ENCODE data around the gene SIGLEC6. TPM values are rescaled to one million over a fixed set of nuclear protein-coding genes. Genes with fewer than 3 reads are reported as not detected.
A peak's percentile ranks its signal among the peaks of the same experiment; 100 is the strongest.
"Not testable (repeated sequence)": the region's sequence is repeated elsewhere in the genome, so short reads cannot be mapped to it uniquely, and the experiment has no call there.

SIGLEC6 gene
- total and polyA plus RNA-seq, 11 donors, result 0.10 to 0.40 (median 0.24) TPM; not detected in 5

- 67 to 71% (median 67%) methylated on average over 12 of the region's 12 CpGs for WGBS, 4 donors
- H3K27ac ChIP-seq, result no peak within 1 kb of the TSS
Measured at GRCh38 chr19:51501594-51502263, 29.7 kb downstream of the SIGLEC6 start, which contains the start of gene SIGLEC12. Gene SIGLEC12, minus strand, starts transcription at chr19:51501800. Its CDS starts 67 bp downstream, at chr19:51501733.

DNA sequence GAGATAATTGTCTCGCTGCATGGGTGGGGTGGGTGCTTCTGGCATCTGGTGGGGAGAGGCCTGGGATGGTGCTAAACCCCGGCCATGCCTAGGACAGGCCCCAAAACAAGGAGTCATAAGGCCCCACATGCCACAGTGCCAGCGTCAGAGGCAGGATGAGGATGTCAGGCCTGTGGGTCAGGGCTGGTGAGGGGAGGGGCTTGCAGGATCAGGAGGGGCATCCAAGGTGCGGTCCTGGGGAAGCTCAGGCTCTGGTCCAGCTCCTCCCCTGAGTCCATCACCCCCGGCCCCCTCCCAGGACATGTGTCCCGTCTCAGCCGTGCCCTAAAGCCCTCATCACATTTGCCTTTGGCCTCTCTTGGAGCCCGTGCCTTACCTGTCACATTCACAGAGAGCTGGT is 30.5 kb downstream of the SIGLEC6 start:
- 49 to 69% (median 52%) methylated on average over 7 to 8 of the region's 8 CpGs for WGBS, 4 donors
- H3K9me3 ChIP-seq, result peaks cover 0 to 11% (median 0%) of the 10 kb centered on the region in 12 donors
- H3K27me3 ChIP-seq; H3K27ac ChIP-seq; intact Hi-C loops (cut with DNase I); H3K4me3 ChIP-seq; H3K36me3 ChIP-seq; DNase-seq: not testable (repeated sequence)
- peak in 1 of 4 donors; percentile 26 for ATAC-seq
- H3K4me1 ChIP-seq, result peaks cover 0 to 21% (median 0%) of the 10 kb centered on the region in 12 donors

More at GRCh38 chr19:51501594-51502263, 29.7 kb downstream of the SIGLEC6 start, which contains the start of gene SIGLEC12:
- Histone ChIP-seq H3K4me3 (peak within 1 kb of the TSS in 1 of 12 donors; percentile 12), H3K27me3 (peaks cover 0 to 8% (median 0%) of the 10 kb centered on the region in 9 donors), H3K4me1 (peaks cover 0 to 24% (median 0%) of the 10 kb centered on the region in 12 donors), H3K9me3 (peaks cover 0 to 11% (median 0%) of the 10 kb centered on the region in 12 donors), H3K36me3 (no peaks in the 10 kb centered on the region)
- no peak for TF ChIP-seq POLR2A (IDR thresholded peaks at IDR 0.05)
- TF ChIP-seq, protein P1, sequence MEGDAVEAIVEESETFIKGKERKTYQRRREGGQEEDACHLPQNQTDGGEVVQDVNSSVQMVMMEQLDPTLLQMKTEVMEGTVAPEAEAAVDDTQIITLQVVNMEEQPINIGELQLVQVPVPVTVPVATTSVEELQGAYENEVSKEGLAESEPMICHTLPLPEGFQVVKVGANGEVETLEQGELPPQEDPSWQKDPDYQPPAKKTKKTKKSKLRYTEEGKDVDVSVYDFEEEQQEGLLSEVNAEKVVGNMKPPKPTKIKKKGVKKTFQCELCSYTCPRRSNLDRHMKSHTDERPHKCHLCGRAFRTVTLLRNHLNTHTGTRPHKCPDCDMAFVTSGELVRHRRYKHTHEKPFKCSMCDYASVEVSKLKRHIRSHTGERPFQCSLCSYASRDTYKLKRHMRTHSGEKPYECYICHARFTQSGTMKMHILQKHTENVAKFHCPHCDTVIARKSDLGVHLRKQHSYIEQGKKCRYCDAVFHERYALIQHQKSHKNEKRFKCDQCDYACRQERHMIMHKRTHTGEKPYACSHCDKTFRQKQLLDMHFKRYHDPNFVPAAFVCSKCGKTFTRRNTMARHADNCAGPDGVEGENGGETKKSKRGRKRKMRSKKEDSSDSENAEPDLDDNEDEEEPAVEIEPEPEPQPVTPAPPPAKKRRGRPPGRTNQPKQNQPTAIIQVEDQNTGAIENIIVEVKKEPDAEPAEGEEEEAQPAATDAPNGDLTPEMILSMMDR (IDR thresholded peaks at IDR 0.05), result no peak
- intact Hi-C loops (cut with DNase I), result no loop called here
- DNase-seq (peak; percentile 24 to 66 (median 45)), ATAC-seq (peak in 3 of 4 donors; percentile 34 to 71 (median 67))

- H3K9me3 ChIP-seq, result no peaks in the 10 kb centered on the region
- 30 to 55% (median 35%) methylated on average over 2 to 3 of the region's 3 CpGs for WGBS, 4 donors
- intact Hi-C loops (cut with DNase I), result no loop called here
- DNase-seq, result no peak
- H3K36me3 ChIP-seq, result no peaks in the 10 kb centered on the region
- H3K27ac ChIP-seq, result no peak overlapping the region
- peaks cover 0 to 8% (median 0%) of the 10 kb centered on the region in 9 donors for H3K27me3 ChIP-seq
- H3K4me1 ChIP-seq, result peaks cover 0 to 23% (median 0%) of the 10 kb centered on the region in 12 donors
- TF ChIP-seq, protein P1 (IDR thresholded peaks at IDR 0.05), result no peak
- no peak for TF ChIP-seq POLR2A (IDR thresholded peaks at IDR 0.05)
- no peak for ATAC-seq
- no peak overlapping the region for H3K4me3 ChIP-seq
Measured at GRCh38 chr19:51497666-51498065, 33.8 kb downstream of the SIGLEC6 start.

DNA sequence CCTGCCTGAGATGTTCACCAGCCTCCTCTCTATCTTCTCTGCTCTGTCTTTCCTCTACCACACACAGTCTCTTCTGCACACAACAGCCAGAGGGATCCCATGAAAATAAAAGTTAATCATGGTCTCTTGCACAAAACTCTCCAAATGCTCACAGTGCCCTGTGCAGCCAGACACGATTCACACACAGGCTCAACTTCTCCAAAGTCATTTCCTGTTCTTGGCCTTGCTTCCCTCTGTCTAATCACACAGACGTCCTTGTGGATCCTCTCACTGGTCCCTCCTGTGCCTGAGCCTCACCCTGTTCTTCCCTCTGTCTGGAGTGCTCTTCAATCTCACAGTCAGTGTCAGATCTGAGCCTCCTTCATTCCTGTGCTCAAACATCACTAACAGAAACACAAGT is 37.7 kb downstream of the SIGLEC6 start:
- Histone ChIP-seq H3K4me3 (no peak overlapping the region), H3K27ac (no peak overlapping the region), H3K9me3 (no peaks in the 10 kb centered on the region), H3K4me1 (peaks cover 0 to 10% (median 0%) of the 10 kb centered on the region in 12 donors), H3K36me3 (no peaks in the 10 kb centered on the region), H3K27me3 (peaks cover 0 to 17% (median 0%) of the 10 kb centered on the region in 9 donors)
- intact Hi-C loops (cut with DNase I), result no loop called here
- 15 to 34% (median 24%) methylated on average over 2 of the region's 2 CpGs for WGBS, 4 donors
- TF ChIP-seq POLR2A (IDR thresholded peaks at IDR 0.05), result no peak
- TF ChIP-seq, protein P1 (IDR thresholded peaks at IDR 0.05), result no peak
- ATAC-seq, result peak in 1 of 4 donors; percentile 51
- no peak for DNase-seq

Measured in heart left ventricle (tissue), 16 donors.